GM21576 (cell line): ENCODE measurements around the gene HINT3.
"Not testable (repeated sequence)": the region's sequence is repeated elsewhere in the genome, so short reads cannot be mapped to it uniquely, and the experiment has no call there.

Experiments
- ATAC-seq: cut with Tn5 transposase; IDR thresholded peaks from one replicate; pipeline ENCODE4 v1.9.1; 2021; ENCODE audit warnings: mild to moderate bottlenecking, moderate library complexity; ENCODE audit not compliant: unreplicated experiment

HINT3 gene

GRCh38 chr6:125956506-125957390 lies at the start of gene HINT3:
Gene HINT3, plus strand, starts transcription at chr6:125956770. Its CDS starts 208 bp downstream, at chr6:125956978.
- ATAC-seq, result peak; percentile 92

GRCh38 chr6:125910527-125910926 lies 46.0 kb upstream of the HINT3 start:
- ATAC-seq, result peak; percentile 92

GRCh38 chr6:125911051-125911451 lies 45.5 kb upstream of the HINT3 start:
- not testable (repeated sequence) for ATAC-seq

DNA sequence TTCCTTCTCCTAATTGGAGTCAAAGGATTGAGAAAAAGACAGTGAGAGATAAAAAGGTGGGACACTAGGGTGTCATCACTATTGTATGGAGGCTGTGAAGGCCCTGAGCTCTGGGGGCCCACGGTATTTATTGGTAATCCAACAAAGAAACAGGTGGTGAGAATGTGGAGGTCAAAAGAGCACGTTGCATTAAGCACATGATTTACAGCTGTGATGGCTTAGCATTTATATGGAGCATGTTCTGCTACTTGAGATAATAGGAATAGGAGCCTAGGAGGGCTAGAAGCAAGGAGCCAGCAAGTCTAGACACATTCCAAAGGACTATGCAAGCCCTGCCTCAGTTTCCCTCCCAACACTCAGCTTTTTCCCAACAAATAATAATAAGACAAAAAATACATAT lies 44.1 kb upstream of the HINT3 start:
- not testable (repeated sequence) for ATAC-seq

DNA sequence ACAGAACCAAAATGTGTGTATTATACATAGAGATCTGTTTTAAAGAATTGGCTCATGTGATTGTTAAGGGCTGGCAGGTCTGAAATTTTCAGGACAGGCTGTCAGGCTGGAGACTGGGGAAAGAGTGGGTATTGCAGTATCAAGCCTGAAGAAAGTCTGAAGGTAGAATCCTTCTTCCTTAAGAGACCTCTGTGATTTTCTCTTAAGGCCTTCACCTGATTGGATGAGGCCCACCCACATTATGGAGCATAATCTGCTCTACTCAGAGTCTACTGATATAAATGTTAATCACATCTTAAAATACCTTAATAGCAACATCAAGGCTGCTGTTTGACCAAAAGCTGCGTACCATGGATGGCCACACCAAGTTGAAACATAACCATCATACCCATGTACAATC lies 43.4 kb upstream of the HINT3 start:
- no peak for ATAC-seq

GRCh38 chr6:125913864-125914351 lies 42.7 kb upstream of the HINT3 start:
- no peak for ATAC-seq

- no peak for ATAC-seq
Measured at GRCh38 chr6:125918230-125918629, 38.3 kb upstream of the HINT3 start.

- peak; percentile 96 for ATAC-seq
Measured at GRCh38 chr6:125918681-125919566, 37.6 kb upstream of the HINT3 start.

GRCh38 chr6:125919618-125920017 lies 37.0 kb upstream of the HINT3 start:
- ATAC-seq, result peak; percentile 16

DNA sequence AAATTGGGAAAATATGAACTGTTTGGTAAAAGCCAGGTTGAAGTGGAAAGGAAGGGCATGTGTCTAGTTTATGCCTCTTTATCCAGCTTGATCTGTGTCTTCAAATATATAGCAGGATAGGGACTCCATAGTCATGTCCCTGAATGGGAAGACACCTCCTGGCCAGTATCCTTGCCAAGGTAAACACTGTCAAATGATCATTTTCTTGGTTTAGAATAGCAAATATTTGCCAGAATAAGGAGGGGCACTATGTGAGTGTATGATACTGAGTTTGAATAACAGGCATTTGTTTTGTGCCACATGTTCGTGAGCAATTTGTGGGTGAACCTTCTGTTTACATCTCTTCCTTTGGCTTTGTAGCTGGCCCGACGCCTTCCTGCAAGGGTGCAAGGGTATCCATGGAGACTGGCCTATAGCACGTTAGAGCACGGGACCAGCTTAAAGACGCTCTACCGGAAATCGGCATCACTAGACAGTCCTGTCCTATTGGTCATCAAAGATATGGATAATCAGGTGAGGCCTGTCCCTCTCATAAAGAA lies 34.2 kb upstream of the HINT3 start:
- ATAC-seq, result no peak

DNA sequence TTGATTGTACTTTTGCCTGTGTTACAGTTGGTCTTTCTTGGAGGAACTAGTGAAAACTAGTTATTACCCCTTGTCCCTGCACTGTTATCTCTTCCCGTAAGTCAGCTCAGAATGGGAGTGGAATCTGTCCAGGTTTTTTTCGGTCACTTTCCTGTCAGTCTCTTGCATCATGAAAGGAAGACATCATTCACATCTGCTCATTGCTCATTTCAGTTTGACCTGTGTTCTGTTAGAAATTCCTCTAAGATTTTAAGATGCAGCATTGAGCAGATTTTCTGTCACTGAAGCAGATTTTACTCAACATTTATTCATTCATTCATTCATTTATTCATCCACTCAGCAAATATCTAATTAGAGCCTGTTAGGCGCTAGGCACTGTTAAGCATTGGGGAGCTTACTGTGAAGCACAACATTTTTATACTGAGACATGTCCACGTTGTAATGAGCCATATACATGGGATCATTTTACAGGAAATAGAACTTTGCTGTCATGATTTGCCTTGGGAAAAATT lies 33.1 kb upstream of the HINT3 start:
- no peak for ATAC-seq

GRCh38 chr6:125924169-125924568 lies 32.4 kb upstream of the HINT3 start:
- ATAC-seq, result no peak

- no peak for ATAC-seq
Measured at GRCh38 chr6:125924697-125925358, 31.7 kb upstream of the HINT3 start.

DNA sequence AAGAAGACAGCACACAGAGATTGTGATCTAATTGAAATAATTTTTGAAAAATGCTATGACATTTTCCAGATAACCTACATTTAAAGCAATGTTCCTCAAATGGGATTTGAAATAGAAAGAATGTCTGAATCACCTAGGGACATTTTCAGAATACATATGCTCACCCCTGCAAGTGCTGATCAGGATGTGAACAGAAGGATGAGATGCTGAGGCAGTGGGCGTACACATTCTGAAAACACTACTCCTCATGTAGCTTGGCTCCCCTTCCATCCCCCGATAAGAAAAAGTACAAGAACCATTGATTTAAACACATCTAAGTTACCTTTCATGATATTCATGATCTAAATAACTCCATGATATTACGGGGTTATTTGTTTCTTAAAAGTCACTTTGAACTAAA lies 29.9 kb upstream of the HINT3 start:
- no peak for ATAC-seq

- ATAC-seq, result no peak
Measured at GRCh38 chr6:125927761-125928160, 28.8 kb upstream of the HINT3 start.

DNA sequence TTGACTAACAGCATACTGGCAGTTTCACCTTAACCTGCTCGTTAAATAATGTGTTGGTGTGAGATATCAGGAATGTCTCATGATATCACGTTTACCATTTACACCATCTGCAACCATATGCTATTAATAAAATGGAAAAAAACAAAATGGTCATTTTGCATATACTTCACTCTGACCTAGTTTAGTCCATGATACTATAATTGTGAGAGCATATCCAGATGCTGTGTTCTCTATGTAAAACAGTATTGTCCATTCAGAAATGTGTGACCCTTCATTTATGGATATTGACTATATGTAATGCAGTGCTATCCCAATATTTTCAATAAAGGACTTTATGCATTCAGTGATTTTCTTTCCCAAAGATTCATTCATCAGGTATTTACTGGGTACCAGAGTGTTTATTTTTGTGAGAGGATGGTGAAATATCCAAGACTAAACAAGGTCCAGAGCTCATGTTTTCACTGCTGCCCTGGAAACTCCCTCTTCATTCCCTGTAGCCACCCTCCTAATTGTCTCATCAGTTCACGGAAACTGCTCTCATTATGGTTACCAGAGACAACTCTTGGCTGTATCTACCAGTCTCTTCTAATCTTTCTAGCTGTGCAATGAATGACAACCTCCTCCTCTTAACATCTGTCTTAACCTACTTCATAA lies 25.7 kb upstream of the HINT3 start:
- ATAC-seq, result no peak

GRCh38 chr6:125931733-125932450 lies 24.7 kb upstream of the HINT3 start:
- ATAC-seq, result no peak

- no peak for ATAC-seq
Measured at GRCh38 chr6:125932451-125932795, 24.1 kb upstream of the HINT3 start.

GRCh38 chr6:125935520-125935919 lies 21.1 kb upstream of the HINT3 start:
- not testable (repeated sequence) for ATAC-seq
